Mononuclear cell (primary cell): Measurements from ENCODE around the gene SERF2. TPM values are rescaled to one million over a fixed set of nuclear protein-coding genes. Genes with fewer than 3 reads are reported as not detected.
A peak's percentile ranks its signal among the peaks of the same experiment; 100 is the strongest.
"Not testable (repeated sequence)": the region's sequence is repeated elsewhere in the genome, so short reads cannot be mapped to it uniquely, and the experiment has no call there.

Experiments used
- H3K27me3 ChIP-seq: 2 replicates; pipeline ENCODE4 v1.6.0; 2011; ENCODE audit warnings: low read length, control low read depth; ENCODE audit not compliant: insufficient read depth
- H3K4me1 ChIP-seq: 2 replicates; pipeline ENCODE4 v1.5.1; 2011; ENCODE audit warnings: mild to moderate bottlenecking, low read length, control low read depth; ENCODE audit not compliant: insufficient read depth
- H3K4me3 ChIP-seq: 2 replicates; pipeline ENCODE4 v1.5.1; 2011; ENCODE audit warnings: mild to moderate bottlenecking, low read length, moderate library complexity
- H3K9me3 ChIP-seq: 2 replicates; pipeline ENCODE4 v1.5.1; 2011; ENCODE audit warnings: low read depth, mild to moderate bottlenecking, control low read depth, low read length
- total RNA-seq: library from RNA; depleted of rRNA; stranded (reverse); fragments of >200 nt; gene quantifications from one replicate; pipeline ENCODE4 v1.2.3, GENCODE V29; 2012

The SERF2 gene
- 301 TPM for total RNA-seq

- Histone ChIP-seq H3K9me3 (no peaks in the 10 kb centered on the region), H3K4me1 (peaks cover 35% of the 10 kb centered on the region)
Observed at GRCh38 chr15:43791993-43792760, at the start of gene SERF2. SERF2 (plus strand) TSS chr15:43792320; CDS start chr15:43792377, 57 bp downstream.

GRCh38 chr15:43746245-43746902, 45.7 kb upstream of the SERF2 start, which contains the start of gene PDIA3:
PDIA3 (plus strand) TSS chr15:43746438; CDS start chr15:43746540, 102 bp downstream.
- not testable (repeated sequence) for H3K27me3 ChIP-seq, H3K9me3 ChIP-seq
- peaks cover 53% of the 10 kb centered on the region for H3K4me1 ChIP-seq
- peak within 1 kb of the TSS; percentile 78 for H3K4me3 ChIP-seq

More at GRCh38 chr15:43791993-43792760, at the start of gene SERF2:
- Histone ChIP-seq H3K4me3 (peak within 1 kb of the TSS; percentile 100), H3K27me3 (no peaks in the 10 kb centered on the region)

GRCh38 chr15:43746903-43747309, 45.2 kb upstream of the SERF2 start:
- not testable (repeated sequence) for H3K9me3 ChIP-seq, H3K27me3 ChIP-seq
- Histone ChIP-seq H3K4me3 (peak overlapping the region; percentile 78), H3K4me1 (peaks cover 56% of the 10 kb centered on the region)

GRCh38 chr15:43748376-43748775, 43.7 kb upstream of the SERF2 start:
- Histone ChIP-seq H3K9me3 (no peaks in the 10 kb centered on the region), H3K27me3 (no peaks in the 10 kb centered on the region), H3K4me3 (no peak overlapping the region), H3K4me1 (peaks cover 63% of the 10 kb centered on the region)

GRCh38 chr15:43749690-43750345, 42.3 kb upstream of the SERF2 start:
- H3K4me1 ChIP-seq = peaks cover 63% of the 10 kb centered on the region
- peak overlapping the region; percentile 33 for H3K4me3 ChIP-seq
- H3K9me3 ChIP-seq = no peaks in the 10 kb centered on the region
- no peaks in the 10 kb centered on the region for H3K27me3 ChIP-seq

GRCh38 chr15:43751885-43752284, 40.2 kb upstream of the SERF2 start:
- Histone ChIP-seq H3K4me3 (no peak overlapping the region), H3K4me1 (peaks cover 54% of the 10 kb centered on the region), H3K27me3 (no peaks in the 10 kb centered on the region)

GRCh38 chr15:43762824-43763223, 29.3 kb upstream of the SERF2 start:
- no peaks in the 10 kb centered on the region for H3K9me3 ChIP-seq
- no peaks in the 10 kb centered on the region for H3K27me3 ChIP-seq
- H3K4me3 ChIP-seq = no peak overlapping the region
- no peaks in the 10 kb centered on the region for H3K4me1 ChIP-seq

More at GRCh38 chr15:43751885-43752284, 40.2 kb upstream of the SERF2 start:
- no peaks in the 10 kb centered on the region for H3K9me3 ChIP-seq

GRCh38 chr15:43763819-43764446, 28.2 kb upstream of the SERF2 start:
- Histone ChIP-seq H3K9me3 (no peaks in the 10 kb centered on the region), H3K27me3 (no peaks in the 10 kb centered on the region), H3K4me3 (no peak overlapping the region), H3K4me1 (no peaks in the 10 kb centered on the region)

- H3K4me1 ChIP-seq = peaks cover 6% of the 10 kb centered on the region
- H3K4me3 ChIP-seq = no peak overlapping the region
- no peaks in the 10 kb centered on the region for H3K27me3 ChIP-seq
- no peaks in the 10 kb centered on the region for H3K9me3 ChIP-seq
Observed at GRCh38 chr15:43769584-43770228, 22.4 kb upstream of the SERF2 start.

GRCh38 chr15:43771816-43772215, 20.3 kb upstream of the SERF2 start:
- Histone ChIP-seq H3K9me3 (no peaks in the 10 kb centered on the region), H3K4me3 (no peak overlapping the region), H3K4me1 (peaks cover 21% of the 10 kb centered on the region), H3K27me3 (no peaks in the 10 kb centered on the region)

GRCh38 chr15:43772624-43773023, 19.5 kb upstream of the SERF2 start:
- no peak overlapping the region for H3K4me3 ChIP-seq
- H3K27me3 ChIP-seq = no peaks in the 10 kb centered on the region
- no peaks in the 10 kb centered on the region for H3K9me3 ChIP-seq
- H3K4me1 ChIP-seq = peaks cover 24% of the 10 kb centered on the region

- Histone ChIP-seq H3K9me3 (no peaks in the 10 kb centered on the region), H3K27me3 (no peaks in the 10 kb centered on the region), H3K4me1 (peaks cover 31% of the 10 kb centered on the region), H3K4me3 (no peak overlapping the region)
Observed at GRCh38 chr15:43774062-43774461, 18.1 kb upstream of the SERF2 start.

GRCh38 chr15:43775411-43775965, 16.6 kb upstream of the SERF2 start:
- Histone ChIP-seq H3K4me1 (peaks cover 31% of the 10 kb centered on the region), H3K4me3 (no peak overlapping the region), H3K9me3 (no peaks in the 10 kb centered on the region), H3K27me3 (no peaks in the 10 kb centered on the region)

- Histone ChIP-seq H3K9me3 (no peaks in the 10 kb centered on the region), H3K27me3 (no peaks in the 10 kb centered on the region), H3K4me3 (peak overlapping the region; percentile 85), H3K4me1 (peaks cover 31% of the 10 kb centered on the region)
Observed at GRCh38 chr15:43776101-43776717, 15.9 kb upstream of the SERF2 start.
